WTC11 (cell line): ENCODE data around the gene PTPN9. TPM values are rescaled to one million over a fixed set of nuclear protein-coding genes. Genes with fewer than 3 reads are reported as not detected.
"Not testable (repeated sequence)": the region's sequence is repeated elsewhere in the genome, so short reads cannot be mapped to it uniquely, and the experiment has no call there.

ENCODE experiments used
- ATAC-seq: fragments of 200-7000 bp; cut with Tn5 transposase; 2 replicates; pipeline ENCODE4 v1.10.0; 2021; ENCODE audit warnings: mild to moderate bottlenecking, moderate library complexity
- CTCF ChIA-PET: fragments of 300-600 bp; sonication (Branson Sonifier 250); formaldehyde crosslinking; loops from one replicate; lab custom pipeline; 2021; ENCODE audit warnings: antibody characterized with exemption; lab: Charles Lee
- POLR2A ChIA-PET: fragments of 350-600 bp; sonication (Branson Sonifier 250); formaldehyde crosslinking; loops from one replicate; lab custom pipeline; 2021; ENCODE audit warnings: antibody characterized with exemption; lab: Charles Lee
- DNase-seq: peaks from one replicate; pipeline ENCODE4 v3.0.0; 2021; ENCODE audit warnings: low spot score
- H3K27ac Mint-ChIP-seq: 2 replicates; pipeline ENCODE4 v1.8.0; 2021; ENCODE audit warnings: mixed read lengths
- H3K27me3 Mint-ChIP-seq: 2 replicates; pipeline ENCODE4 v1.8.0; 2021; ENCODE audit warnings: low read depth, mild to moderate bottlenecking, moderate library complexity, mixed read lengths
- H3K36me3 Mint-ChIP-seq: 2 replicates; pipeline ENCODE4 v1.8.0; 2021; ENCODE audit warnings: mixed read lengths
- H3K4me1 Mint-ChIP-seq: 2 replicates; pipeline ENCODE4 v1.8.0; 2022; ENCODE audit warnings: mixed read lengths
- H3K4me3 Mint-ChIP-seq: 2 replicates; pipeline ENCODE4 v1.8.0; 2021; ENCODE audit warnings: mild to moderate bottlenecking, moderate library complexity, mixed read lengths
- H3K9me3 Mint-ChIP-seq: 2 replicates; pipeline ENCODE4 v1.8.0; 2021; ENCODE audit warnings: mixed read lengths
- ATF1 ChIP-seq: sonication (generic); formaldehyde crosslinking; IDR thresholded peaks from 2 replicates; pipeline ENCODE4 v1.8.1; 2023; ENCODE audit warnings: mild to moderate bottlenecking, moderate library complexity, missing genetic modification reagents
- ATF3 ChIP-seq: sonication (generic); formaldehyde crosslinking; conservative IDR thresholded peaks from 2 replicates; pipeline ENCODE4 v1.8.1; 2022; ENCODE audit warnings: mild to moderate bottlenecking, missing genetic modification reagents
- ESRRA ChIP-seq: sonication (generic); formaldehyde crosslinking; IDR thresholded peaks from 2 replicates; pipeline ENCODE4 v1.8.1; 2022; ENCODE audit warnings: mild to moderate bottlenecking, missing genetic modification reagents, borderline replicate concordance
- GTF2I ChIP-seq: fragments of 250-450 bp; sonication (Bioruptor Pico); conservative IDR thresholded peaks from 2 replicates; pipeline ENCODE4 v1.4.0; 2021; ENCODE audit warnings: mild to moderate bottlenecking
- HMGA2 ChIP-seq: fragments of 250-450 bp; sonication (Bioruptor Pico); IDR thresholded peaks from 2 replicates; pipeline ENCODE4 v1.4.0; 2021; ENCODE audit warnings: mild to moderate bottlenecking, moderate library complexity
- JAZF1 ChIP-seq: fragments of 250-450 bp; sonication (Bioruptor Pico); IDR thresholded peaks from 2 replicates; pipeline ENCODE4 v1.9.0; 2021; ENCODE audit warnings: moderate library complexity, mild to moderate bottlenecking, inconsistent platforms
- JUN ChIP-seq: sonication (generic); formaldehyde crosslinking; IDR thresholded peaks from 2 replicates; pipeline ENCODE4 v1.8.0; 2023; ENCODE audit warnings: mild to moderate bottlenecking, missing genetic modification reagents
- KAT7 ChIP-seq: sonication (generic); formaldehyde crosslinking; IDR thresholded peaks from 2 replicates; pipeline ENCODE4 v1.8.1; 2023; ENCODE audit warnings: missing genetic modification reagents, mild to moderate bottlenecking, borderline replicate concordance
- MLX ChIP-seq: sonication (generic); formaldehyde crosslinking; IDR thresholded peaks from 2 replicates; pipeline ENCODE4 v1.8.1; 2023; ENCODE audit warnings: mild to moderate bottlenecking, missing genetic modification reagents, moderate library complexity
- NFATC4 ChIP-seq: fragments of 250-450 bp; sonication (Bioruptor Pico); IDR thresholded peaks from 2 replicates; pipeline ENCODE4 v1.9.0; 2021; ENCODE audit warnings: mild to moderate bottlenecking
- NFYB ChIP-seq: sonication (generic); formaldehyde crosslinking; conservative IDR thresholded peaks from 2 replicates; pipeline ENCODE4 v1.8.0; 2022; ENCODE audit warnings: low read depth, missing genetic modification reagents
- NR2C2 ChIP-seq: sonication (generic); formaldehyde crosslinking; IDR thresholded peaks from 2 replicates; pipeline ENCODE4 v1.8.0; 2022; ENCODE audit warnings: mild to moderate bottlenecking, missing genetic modification reagents
- NR3C1 ChIP-seq: sonication (generic); formaldehyde crosslinking; conservative IDR thresholded peaks from 2 replicates; pipeline ENCODE4 v1.8.1; 2023; ENCODE audit warnings: low read depth, mild to moderate bottlenecking, missing genetic modification reagents
- TP53 ChIP-seq: sonication (generic); formaldehyde crosslinking; IDR thresholded peaks from 2 replicates; pipeline ENCODE4 v1.8.1; 2023; ENCODE audit warnings: mild to moderate bottlenecking, missing genetic modification reagents
- ZNF232 ChIP-seq: sonication (generic); formaldehyde crosslinking; IDR thresholded peaks from 2 replicates; pipeline ENCODE4 v1.8.0; 2022; ENCODE audit warnings: mild to moderate bottlenecking, missing genetic modification reagents
- ZNF263 ChIP-seq: sonication (generic); formaldehyde crosslinking; IDR thresholded peaks from 2 replicates; pipeline ENCODE4 v1.8.1; 2022; ENCODE audit warnings: low read depth, mild to moderate bottlenecking, moderate library complexity, missing genetic modification reagents
- ZNF396 ChIP-seq: fragments of 250-450 bp; sonication (Bioruptor Pico); IDR thresholded peaks from 2 replicates; pipeline ENCODE4 v1.8.0; 2021; ENCODE audit warnings: mild to moderate bottlenecking, moderate library complexity, borderline replicate concordance
- total RNA-seq: library from RNA; stranded (reverse); gene quantifications from 3 replicates; pipeline ENCODE4 v1.2.3, GENCODE V29; 2021
- TF ChIP-seq, protein P1 (sequence below): sonication (generic); formaldehyde crosslinking; IDR thresholded peaks from 2 replicates; pipeline ENCODE4 v1.8.0; 2022; ENCODE audit warnings: mild to moderate bottlenecking, missing genetic modification reagents
- TF ChIP-seq, protein P2 (sequence below): sonication (generic); formaldehyde crosslinking; IDR thresholded peaks from 2 replicates; pipeline ENCODE4 v1.8.1; 2023; ENCODE audit warnings: mild to moderate bottlenecking, moderate library complexity, missing genetic modification reagents
- TF ChIP-seq, protein P3 (sequence below): sonication (generic); formaldehyde crosslinking; IDR thresholded peaks from 2 replicates; pipeline ENCODE4 v1.8.1; 2023; ENCODE audit warnings: mild to moderate bottlenecking, missing genetic modification reagents
- TF ChIP-seq, protein P4 (sequence below): fragments of 250-450 bp; sonication (Bioruptor Pico); IDR thresholded peaks from 2 replicates; pipeline ENCODE4 v1.8.0; 2021; ENCODE audit warnings: mild to moderate bottlenecking
- TF ChIP-seq, protein P5 (sequence below): sonication (generic); formaldehyde crosslinking; IDR thresholded peaks from 2 replicates; pipeline ENCODE4 v1.8.0; 2022; ENCODE audit warnings: mild to moderate bottlenecking, missing genetic modification reagents

PTPN9 gene
- total RNA-seq, 1 experiment from 2014 or later: 45.5 TPM

DNA sequence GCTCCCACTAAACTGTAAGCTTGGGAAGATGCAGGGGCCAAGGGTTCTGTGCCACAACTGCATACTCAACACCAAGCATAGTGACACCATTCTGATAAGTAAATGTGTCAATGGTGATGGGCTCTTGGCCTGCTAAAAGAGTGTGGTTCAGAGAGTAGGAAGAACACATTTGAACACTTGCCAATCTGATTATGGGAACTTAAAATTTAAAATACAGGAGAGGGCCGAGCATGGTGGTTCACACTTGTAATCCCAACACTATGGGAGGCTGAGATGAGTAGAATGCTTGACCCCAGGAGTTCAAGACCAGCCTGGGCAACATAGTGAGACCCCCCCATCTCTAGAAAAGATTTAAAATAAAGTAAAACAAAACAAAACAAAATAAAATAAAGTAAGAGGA is 34.1 kb downstream of the PTPN9 start:
- POLR2A ChIA-PET: no interaction called here
- Mint-ChIP-seq H3K36me3 (peaks cover 5% of the 10 kb centered on the region), H3K4me3 (no peak overlapping the region), H3K4me1 (peaks cover 16% of the 10 kb centered on the region), H3K27ac (peak overlapping the region; percentile 43), H3K9me3 (no peaks in the 10 kb centered on the region), H3K27me3 (no peaks in the 10 kb centered on the region)
- ATAC-seq (no peak), DNase-seq (no peak)
- TF ChIP-seq, protein P1, sequence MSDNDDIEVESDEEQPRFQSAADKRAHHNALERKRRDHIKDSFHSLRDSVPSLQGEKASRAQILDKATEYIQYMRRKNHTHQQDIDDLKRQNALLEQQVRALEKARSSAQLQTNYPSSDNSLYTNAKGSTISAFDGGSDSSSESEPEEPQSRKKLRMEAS (CRISPR knock-in tag): no peak
- no peak for TF ChIP-seq ATF1 (CRISPR knock-in tag)
- CTCF ChIA-PET: interaction anchor here (0.7 to 1.9 kb wide), 3 partner anchors 10 to 141 kb away, joined by 3 to 8 read pairs (median 3); no protein-coding TSS in a partner anchor

- Mint-ChIP-seq H3K27me3 (no peaks in the 10 kb centered on the region), H3K27ac (no peak overlapping the region), H3K36me3 (peaks cover 3% of the 10 kb centered on the region), H3K9me3 (no peaks in the 10 kb centered on the region), H3K4me1 (peaks cover 16% of the 10 kb centered on the region), H3K4me3 (no peak overlapping the region)
- TF ChIP-seq, protein P2, sequence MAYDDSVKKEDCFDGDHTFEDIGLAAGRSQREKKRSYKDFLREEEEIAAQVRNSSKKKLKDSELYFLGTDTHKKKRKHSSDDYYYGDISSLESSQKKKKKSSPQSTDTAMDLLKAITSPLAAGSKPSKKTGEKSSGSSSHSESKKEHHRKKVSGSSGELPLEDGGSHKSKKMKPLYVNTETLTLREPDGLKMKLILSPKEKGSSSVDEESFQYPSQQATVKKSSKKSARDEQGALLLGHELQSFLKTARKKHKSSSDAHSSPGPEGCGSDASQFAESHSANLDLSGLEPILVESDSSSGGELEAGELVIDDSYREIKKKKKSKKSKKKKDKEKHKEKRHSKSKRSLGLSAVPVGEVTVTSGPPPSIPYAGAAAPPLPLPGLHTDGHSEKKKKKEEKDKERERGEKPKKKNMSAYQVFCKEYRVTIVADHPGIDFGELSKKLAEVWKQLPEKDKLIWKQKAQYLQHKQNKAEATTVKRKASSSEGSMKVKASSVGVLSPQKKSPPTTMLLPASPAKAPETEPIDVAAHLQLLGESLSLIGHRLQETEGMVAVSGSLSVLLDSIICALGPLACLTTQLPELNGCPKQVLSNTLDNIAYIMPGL (CRISPR knock-in tag): no peak
- TF ChIP-seq ZNF263 (CRISPR knock-in tag) (no peak), NR3C1 (CRISPR knock-in tag) (no peak), ZNF396 (CRISPR knock-in tag) (no peak), TP53 (CRISPR knock-in tag) (no peak), ATF3 (CRISPR knock-in tag) (no peak)
- TF ChIP-seq, protein P3, sequence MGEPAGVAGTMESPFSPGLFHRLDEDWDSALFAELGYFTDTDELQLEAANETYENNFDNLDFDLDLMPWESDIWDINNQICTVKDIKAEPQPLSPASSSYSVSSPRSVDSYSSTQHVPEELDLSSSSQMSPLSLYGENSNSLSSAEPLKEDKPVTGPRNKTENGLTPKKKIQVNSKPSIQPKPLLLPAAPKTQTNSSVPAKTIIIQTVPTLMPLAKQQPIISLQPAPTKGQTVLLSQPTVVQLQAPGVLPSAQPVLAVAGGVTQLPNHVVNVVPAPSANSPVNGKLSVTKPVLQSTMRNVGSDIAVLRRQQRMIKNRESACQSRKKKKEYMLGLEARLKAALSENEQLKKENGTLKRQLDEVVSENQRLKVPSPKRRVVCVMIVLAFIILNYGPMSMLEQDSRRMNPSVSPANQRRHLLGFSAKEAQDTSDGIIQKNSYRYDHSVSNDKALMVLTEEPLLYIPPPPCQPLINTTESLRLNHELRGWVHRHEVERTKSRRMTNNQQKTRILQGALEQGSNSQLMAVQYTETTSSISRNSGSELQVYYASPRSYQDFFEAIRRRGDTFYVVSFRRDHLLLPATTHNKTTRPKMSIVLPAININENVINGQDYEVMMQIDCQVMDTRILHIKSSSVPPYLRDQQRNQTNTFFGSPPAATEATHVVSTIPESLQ (CRISPR knock-in tag): no peak
- TF ChIP-seq, protein P4, sequence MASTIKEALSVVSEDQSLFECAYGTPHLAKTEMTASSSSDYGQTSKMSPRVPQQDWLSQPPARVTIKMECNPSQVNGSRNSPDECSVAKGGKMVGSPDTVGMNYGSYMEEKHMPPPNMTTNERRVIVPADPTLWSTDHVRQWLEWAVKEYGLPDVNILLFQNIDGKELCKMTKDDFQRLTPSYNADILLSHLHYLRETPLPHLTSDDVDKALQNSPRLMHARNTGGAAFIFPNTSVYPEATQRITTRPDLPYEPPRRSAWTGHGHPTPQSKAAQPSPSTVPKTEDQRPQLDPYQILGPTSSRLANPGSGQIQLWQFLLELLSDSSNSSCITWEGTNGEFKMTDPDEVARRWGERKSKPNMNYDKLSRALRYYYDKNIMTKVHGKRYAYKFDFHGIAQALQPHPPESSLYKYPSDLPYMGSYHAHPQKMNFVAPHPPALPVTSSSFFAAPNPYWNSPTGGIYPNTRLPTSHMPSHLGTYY (CRISPR knock-in tag): no peak
- ATAC-seq: no peak
- ChIA-PET POLR2A (no interaction called here), CTCF (interaction anchor here (0.7 to 1.9 kb wide), 3 partner anchors 9 to 142 kb away, joined by 3 to 8 read pairs (median 3); no protein-coding TSS in a partner anchor)
- no peak for DNase-seq
Measured at GRCh38 chr15:75544359-75544758, 34.8 kb downstream of the PTPN9 start.

GRCh38 chr15:75542949-75543545 is 36.1 kb downstream of the PTPN9 start:
- H3K36me3 Mint-ChIP-seq, DNase-seq, H3K9me3 Mint-ChIP-seq, H3K27me3 Mint-ChIP-seq, H3K4me3 Mint-ChIP-seq, ATAC-seq: not testable (repeated sequence)
- Mint-ChIP-seq H3K27ac (peak overlapping the region; percentile 88; the same call in 1 of the 2 replicates), H3K4me1 (peaks cover 23% of the 10 kb centered on the region)
- ChIA-PET CTCF (interaction anchor here (1.9 kb wide), 1 partner anchor 10 kb away, joined by 8 read pairs; no protein-coding TSS in a partner anchor), POLR2A (interaction anchor here (1.0 kb wide), 2 partner anchors 35 to 36 kb away, joined by 3 to 4 read pairs; partner anchors contain the start of gene PTPN9)

DNA sequence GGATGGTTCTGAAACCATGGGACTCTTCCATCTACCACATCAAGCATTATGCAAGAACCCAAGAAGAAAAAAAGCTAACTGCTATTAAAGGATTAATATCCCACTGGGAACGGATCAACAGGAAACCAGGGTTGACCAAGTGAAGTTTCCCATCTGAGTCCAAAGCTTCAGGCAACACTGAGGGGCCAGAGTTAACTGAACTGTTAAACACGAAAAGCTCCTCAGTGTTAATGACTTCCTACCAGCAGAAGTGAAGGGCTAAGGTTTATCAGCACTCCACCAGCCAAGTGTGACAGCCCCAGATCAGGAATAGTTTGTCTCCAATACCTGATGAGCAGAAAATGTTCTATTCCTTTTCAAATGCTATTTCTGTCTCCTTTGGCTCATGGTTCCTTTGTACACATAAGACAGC is 36.7 kb downstream of the PTPN9 start:
- no peaks in the 10 kb centered on the region for H3K27me3 Mint-ChIP-seq
- peaks cover 26% of the 10 kb centered on the region for H3K4me1 Mint-ChIP-seq
- H3K9me3 Mint-ChIP-seq: no peaks in the 10 kb centered on the region
- peaks cover 11% of the 10 kb centered on the region for H3K36me3 Mint-ChIP-seq
- ATAC-seq (peak; percentile 39; the same call in 1 of the 2 replicates), DNase-seq (no peak)
- H3K27ac Mint-ChIP-seq: peak overlapping the region; percentile 90
- no peak for TF ChIP-seq JAZF1 (CRISPR knock-in tag)
- TF ChIP-seq NR2C2 (CRISPR knock-in tag): no peak
- TF ChIP-seq HMGA2 (CRISPR knock-in tag): no peak
- no peak for TF ChIP-seq KAT7 (CRISPR knock-in tag)
- TF ChIP-seq MLX: no peak
- TF ChIP-seq, protein P5, sequence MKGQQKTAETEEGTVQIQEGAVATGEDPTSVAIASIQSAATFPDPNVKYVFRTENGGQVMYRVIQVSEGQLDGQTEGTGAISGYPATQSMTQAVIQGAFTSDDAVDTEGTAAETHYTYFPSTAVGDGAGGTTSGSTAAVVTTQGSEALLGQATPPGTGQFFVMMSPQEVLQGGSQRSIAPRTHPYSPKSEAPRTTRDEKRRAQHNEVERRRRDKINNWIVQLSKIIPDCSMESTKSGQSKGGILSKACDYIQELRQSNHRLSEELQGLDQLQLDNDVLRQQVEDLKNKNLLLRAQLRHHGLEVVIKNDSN (CRISPR knock-in tag): no peak
- no peak for TF ChIP-seq ESRRA (CRISPR knock-in tag)
- TF ChIP-seq ZNF232 (CRISPR knock-in tag): no peak
- TF ChIP-seq GTF2I (CRISPR knock-in tag): no peak
- no peak for TF ChIP-seq JUN (CRISPR knock-in tag)
- TF ChIP-seq NFATC4 (CRISPR knock-in tag): no peak
- no peak for TF ChIP-seq NFYB (CRISPR knock-in tag)
- ChIA-PET CTCF (no interaction called here), POLR2A (interaction anchor here (1.0 kb wide), 1 partner anchor 37 kb away, joined by 3 read pairs; the partner anchor contains the start of gene PTPN9)
- H3K4me3 Mint-ChIP-seq: no peak overlapping the region
